GM21723 (cell line): ENCODE measurements around the gene TSPAN4.

Experiments
- ATAC-seq: cut with Tn5 transposase; IDR thresholded peaks from one replicate; pipeline ENCODE4 v1.9.1; 2021; ENCODE audit warnings: mild to moderate bottlenecking, moderate library complexity; ENCODE audit not compliant: unreplicated experiment

TSPAN4 gene

GRCh38 chr11:821512-822371, 20.9 kb upstream of the TSPAN4 start:
- ATAC-seq = no peak

- no peak for ATAC-seq
Measured at GRCh38 chr11:823441-824291, 19.0 kb upstream of the TSPAN4 start.

GRCh38 chr11:824292-824880, 18.3 kb upstream of the TSPAN4 start:
- ATAC-seq = no peak

GRCh38 chr11:824942-825341, 17.7 kb upstream of the TSPAN4 start:
- ATAC-seq = no peak

GRCh38 chr11:825366-826226, 17.1 kb upstream of the TSPAN4 start:
- ATAC-seq = no peak

- ATAC-seq = no peak
Measured at GRCh38 chr11:826227-826621, 16.4 kb upstream of the TSPAN4 start.

GRCh38 chr11:826836-827145, 15.9 kb upstream of the TSPAN4 start:
- no peak for ATAC-seq

GRCh38 chr11:827146-827896, 15.3 kb upstream of the TSPAN4 start:
- ATAC-seq = no peak

- no peak for ATAC-seq
Measured at GRCh38 chr11:827897-828192, 14.8 kb upstream of the TSPAN4 start, which contains the start of gene CRACR2B. CRACR2B (plus strand) TSS chr11:827919; CDS start chr11:828608, 689 bp downstream.

- ATAC-seq = no peak
Measured at GRCh38 chr11:828506-829175, 14.0 kb upstream of the TSPAN4 start.

- ATAC-seq = no peak
Measured at GRCh38 chr11:829176-829846, 13.3 kb upstream of the TSPAN4 start.

GRCh38 chr11:829847-830294, 12.8 kb upstream of the TSPAN4 start:
- no peak for ATAC-seq

GRCh38 chr11:830295-831117, 12.1 kb upstream of the TSPAN4 start:
- no peak for ATAC-seq

- ATAC-seq = no peak
Measured at GRCh38 chr11:831118-831864, 11.4 kb upstream of the TSPAN4 start.

- no peak for ATAC-seq
Measured at GRCh38 chr11:831961-832528, 10.6 kb upstream of the TSPAN4 start.

- peak; percentile 42 for ATAC-seq
Measured at GRCh38 chr11:832529-833113, 10.0 kb upstream of the TSPAN4 start, which contains the start of gene CD151. CD151 (plus strand) TSS chr11:832952; CDS start chr11:836070, 3,118 bp downstream.
